ENCODE data around the gene LZIC. TPM values are rescaled to one million over a fixed set of nuclear protein-coding genes. Genes with fewer than 3 reads are reported as not detected.
A peak's percentile ranks its signal among the peaks of the same experiment; 100 is the strongest.

Gene LZIC
- total and polyA plus RNA-seq, 2 of the 13 experiments (the other 11 are each of a cell fraction or from before 2014, with no cell fraction given) = 25.2 to 71.8 TPM

- no peak for TF ChIP-seq ZNF318 (CRISPR knock-in tag; IDR thresholded peaks at IDR 0.05)
- no peak for TF ChIP-seq JDP2 (CRISPR knock-in tag; IDR thresholded peaks at IDR 0.05; ENCODE audit: borderline replicate concordance)
- peak; percentile 49; the same call in 1 of the 2 replicates for TF ChIP-seq KAT8 (CRISPR knock-in tag; IDR thresholded peaks at IDR 0.05)
- TF ChIP-seq TBX2 (CRISPR knock-in tag; IDR thresholded peaks at IDR 0.05; ENCODE audit: borderline replicate concordance) = peak; percentile 89
- TF ChIP-seq SP140L (CRISPR knock-in tag; IDR thresholded peaks at IDR 0.05; ENCODE audit: borderline replicate concordance) = no peak
- TF ChIP-seq NR2F6 (IDR thresholded peaks at IDR 0.05) = peak; percentile 94
- peak; percentile 97 for TF ChIP-seq NR2F6 (CRISPR knock-in tag; IDR thresholded peaks at IDR 0.05)
- TF ChIP-seq ZKSCAN8 (CRISPR knock-in tag; IDR thresholded peaks at IDR 0.05; ENCODE audit: borderline replicate concordance) = peak; percentile 73
- peak in 1 of 2 experiments; percentile 43; a peak in 1 of 4 replicates for TF ChIP-seq ATF4 (CRISPR knock-in tag; IDR thresholded peaks at IDR 0.05)
- peak; percentile 54; the same call in 1 of the 2 replicates for TF ChIP-seq HMG20B (CRISPR knock-in tag; conservative IDR thresholded peaks at IDR 0.05)
- no peak for TF ChIP-seq ZNF20 (CRISPR knock-in tag; IDR thresholded peaks at IDR 0.05)
- no peak for TF ChIP-seq CREB3 (CRISPR knock-in tag; IDR thresholded peaks at IDR 0.05)
- 0 out of 2 replicates have a peak, but pooled peaks have one; percentile 31 for TF ChIP-seq ZFP1 (CRISPR knock-in tag; IDR thresholded peaks at IDR 0.05)
- TF ChIP-seq ZBTB44 (CRISPR knock-in tag; IDR thresholded peaks at IDR 0.05) = no peak
- no peak for TF ChIP-seq NFE2L2 (IDR thresholded peaks at IDR 0.05; ENCODE audit: low read length)
- peak; percentile 80 for TF ChIP-seq NR2C2 (CRISPR knock-in tag; IDR thresholded peaks at IDR 0.05; ENCODE audit: borderline replicate concordance)
These were observed 13.5 kb downstream of the LZIC start (continued) for GRCh38 chr1:9929431-9930385.
